HG03521 (cell line): Measurements from ENCODE around the gene DDX41.
"Not testable (repeated sequence)": the region's sequence is repeated elsewhere in the genome, so short reads cannot be mapped to it uniquely, and the experiment has no call there.

Experiments
- ATAC-seq: cut with Tn5 transposase; IDR thresholded peaks from one replicate; pipeline ENCODE4 v1.9.1; 2021; ENCODE audit warnings: mild to moderate bottlenecking, moderate library complexity; ENCODE audit not compliant: unreplicated experiment

Gene DDX41

DNA sequence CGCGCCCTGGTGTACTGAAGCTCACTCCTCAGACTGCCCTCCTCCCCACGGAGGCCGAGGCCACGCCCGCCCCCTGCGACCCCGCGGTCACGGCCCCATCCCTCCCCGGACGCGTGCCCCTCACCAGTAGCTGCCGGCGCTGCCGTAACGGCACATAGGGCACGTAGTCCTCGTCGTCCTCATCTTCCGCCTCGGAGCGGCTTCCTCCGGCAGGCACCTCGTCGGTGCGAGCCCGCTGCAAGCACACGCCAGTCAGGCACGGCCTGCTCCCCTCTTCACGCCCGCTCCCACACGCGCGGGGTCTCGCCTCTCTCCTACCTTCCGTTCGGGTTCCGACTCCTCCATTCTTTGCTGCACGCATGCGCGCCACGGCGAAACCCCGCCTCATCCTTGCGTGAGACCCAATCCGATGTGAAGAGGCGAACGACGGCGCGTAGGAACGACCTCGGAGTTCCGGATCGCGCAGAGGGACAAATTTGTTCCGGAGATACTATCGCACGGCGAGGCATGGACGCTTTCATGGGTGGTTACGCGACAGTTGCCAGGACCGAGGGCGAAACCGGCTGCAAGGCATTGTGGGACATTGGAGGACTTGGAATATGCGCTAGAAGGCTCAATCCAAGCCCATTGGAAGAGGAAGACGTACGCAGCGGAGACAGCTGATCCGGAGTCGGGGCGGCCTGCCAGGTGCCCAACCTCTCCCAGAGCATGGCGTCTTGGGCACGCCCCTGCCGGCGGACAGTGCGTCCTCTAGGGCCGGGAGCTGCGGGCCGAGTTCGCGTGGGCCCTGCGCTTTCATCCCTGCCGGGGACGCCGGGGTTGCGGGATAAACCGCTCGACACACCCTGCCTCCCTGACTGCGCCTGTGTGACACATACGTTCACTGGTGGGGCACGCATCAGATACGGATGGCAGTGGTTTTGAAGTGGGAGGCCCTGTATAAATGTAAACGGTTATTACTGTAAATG, at the start of gene DDX41:
TSS of gene DDX41 (minus strand) at position 361 of the 968 bp plus-strand sequence. CDS start at position 345, 16 bp downstream.
- ATAC-seq = peak; percentile 72

DNA sequence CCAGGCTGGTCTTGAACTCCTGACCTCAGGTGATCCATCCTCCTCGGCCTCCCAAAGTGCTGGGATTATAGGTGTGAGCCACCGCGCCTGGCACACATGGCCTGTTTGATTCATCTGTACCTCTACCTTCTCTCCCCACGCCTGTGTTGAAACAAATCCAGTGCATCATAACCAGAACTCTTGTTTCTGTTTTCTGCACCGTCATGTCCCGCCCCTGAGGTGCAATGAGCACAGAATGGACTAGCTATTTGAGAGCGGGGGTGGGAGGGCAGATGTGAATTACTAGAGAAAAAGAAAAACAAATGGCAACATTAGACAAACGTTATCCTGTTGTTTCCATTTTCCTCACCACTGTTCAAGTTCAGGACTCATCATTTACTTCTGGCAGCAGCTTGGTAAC, 48.3 kb upstream of the DDX41 start:
- no peak for ATAC-seq

DNA sequence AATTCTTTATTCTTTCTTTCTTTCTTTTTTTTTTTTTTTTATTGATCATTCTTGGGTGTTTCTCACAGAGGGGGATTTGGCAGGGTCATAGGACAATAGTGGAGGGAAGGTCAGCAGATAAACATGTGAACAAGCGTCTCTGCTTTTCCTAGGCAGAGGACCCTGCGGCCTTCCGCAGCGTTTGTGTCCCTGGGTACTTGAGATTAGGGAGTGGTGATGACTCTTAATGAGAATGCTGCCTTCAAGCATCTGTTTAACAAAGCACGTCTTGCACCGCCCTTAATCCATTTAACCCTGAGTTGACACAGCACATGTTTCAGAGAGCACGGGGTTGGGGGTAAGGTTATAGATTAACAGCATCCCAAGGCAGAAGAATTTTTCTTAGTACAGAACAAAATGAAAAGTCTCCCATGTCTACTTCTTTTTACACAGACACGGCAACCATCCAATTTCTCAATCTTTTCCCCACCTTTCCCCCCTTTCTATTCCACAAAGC, 42.7 kb upstream of the DDX41 start:
- ATAC-seq = not testable (repeated sequence)

DNA sequence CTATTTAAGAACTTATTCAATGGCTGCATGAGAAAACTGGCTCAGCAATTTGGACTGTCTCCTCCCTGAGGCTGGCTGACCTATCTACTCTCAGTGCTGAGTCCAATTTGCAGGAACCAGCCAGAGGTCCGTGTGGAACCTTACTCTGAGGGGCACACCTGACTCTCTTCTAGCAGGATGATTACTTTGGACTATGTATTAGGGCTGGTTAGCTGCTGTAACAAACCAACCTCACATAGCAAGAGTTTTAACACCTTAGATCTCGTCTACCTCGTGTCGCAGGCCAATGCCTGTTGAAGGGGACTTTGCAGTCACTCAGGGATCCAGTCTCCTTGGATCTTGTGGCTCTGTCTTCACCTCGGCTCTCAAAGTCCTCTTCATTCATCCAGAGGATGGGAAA, 41.0 kb upstream of the DDX41 start:
- no peak for ATAC-seq

DNA sequence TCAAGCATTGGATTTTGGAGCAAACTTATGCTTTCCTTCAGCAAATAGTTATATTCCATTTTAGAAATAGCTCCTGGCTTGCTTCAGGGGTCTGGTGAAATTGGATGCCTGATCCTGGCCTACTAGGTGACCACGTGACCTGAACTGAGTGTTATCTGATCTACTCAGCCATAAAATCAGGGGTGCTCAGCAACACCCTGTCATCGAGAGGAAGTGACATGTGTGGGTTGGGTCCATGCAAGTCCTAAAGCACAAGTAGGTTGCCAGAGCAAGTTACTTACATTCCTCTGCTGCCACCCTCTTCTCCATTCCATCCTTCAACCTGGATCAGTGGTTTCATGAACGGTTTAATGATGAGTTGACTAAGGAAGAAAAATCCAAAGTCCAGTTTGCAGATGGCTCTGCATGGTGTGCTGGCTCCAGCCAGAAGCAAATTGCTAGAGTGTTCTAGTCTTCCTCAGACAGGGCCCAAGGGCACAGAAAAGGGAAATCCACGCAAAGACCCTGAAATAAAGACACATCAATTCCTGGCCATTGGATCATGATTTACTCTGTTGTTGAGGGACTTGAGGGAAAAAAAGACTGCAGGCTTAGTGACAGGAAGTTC, 40.4 kb upstream of the DDX41 start:
- no peak for ATAC-seq

DNA sequence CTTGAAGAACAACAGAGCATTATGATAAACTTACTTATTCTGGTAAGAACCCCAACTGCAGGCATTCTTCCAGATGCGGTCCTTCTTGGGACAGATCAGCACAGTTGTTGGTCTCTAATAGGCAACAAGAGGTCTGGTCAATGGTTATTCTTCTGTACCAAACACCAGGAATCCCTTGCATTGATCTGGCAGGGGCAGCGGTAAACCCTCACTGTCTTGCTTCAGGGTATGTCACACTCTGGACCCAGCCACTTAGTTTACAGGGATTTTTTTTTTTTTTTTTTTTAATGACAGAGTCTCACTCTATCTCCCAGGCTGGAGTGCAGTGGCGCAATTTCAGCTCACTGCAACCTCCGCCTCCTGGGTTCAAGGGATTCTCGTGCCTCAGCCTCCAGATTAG, 38.9 kb upstream of the DDX41 start:
- ATAC-seq = no peak

DNA sequence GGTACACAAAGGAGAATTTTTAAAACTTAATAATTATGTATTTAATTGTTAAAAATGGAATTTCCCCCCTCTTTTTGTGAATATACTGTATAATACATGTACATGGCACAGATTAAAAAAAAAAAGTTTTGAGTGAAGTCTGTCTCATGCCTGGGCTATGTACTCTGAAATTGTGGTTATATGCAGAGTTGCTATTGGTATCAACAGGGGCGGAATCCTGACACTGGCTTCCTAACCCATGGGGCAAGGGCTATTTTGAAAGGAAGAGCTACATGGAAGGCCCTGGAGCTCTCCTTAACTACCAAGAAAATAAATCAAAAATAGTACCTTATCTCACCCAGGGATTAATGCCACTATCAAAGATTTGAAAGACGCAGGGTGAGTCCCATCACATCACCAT, 38.5 kb upstream of the DDX41 start:
- ATAC-seq = no peak

DNA sequence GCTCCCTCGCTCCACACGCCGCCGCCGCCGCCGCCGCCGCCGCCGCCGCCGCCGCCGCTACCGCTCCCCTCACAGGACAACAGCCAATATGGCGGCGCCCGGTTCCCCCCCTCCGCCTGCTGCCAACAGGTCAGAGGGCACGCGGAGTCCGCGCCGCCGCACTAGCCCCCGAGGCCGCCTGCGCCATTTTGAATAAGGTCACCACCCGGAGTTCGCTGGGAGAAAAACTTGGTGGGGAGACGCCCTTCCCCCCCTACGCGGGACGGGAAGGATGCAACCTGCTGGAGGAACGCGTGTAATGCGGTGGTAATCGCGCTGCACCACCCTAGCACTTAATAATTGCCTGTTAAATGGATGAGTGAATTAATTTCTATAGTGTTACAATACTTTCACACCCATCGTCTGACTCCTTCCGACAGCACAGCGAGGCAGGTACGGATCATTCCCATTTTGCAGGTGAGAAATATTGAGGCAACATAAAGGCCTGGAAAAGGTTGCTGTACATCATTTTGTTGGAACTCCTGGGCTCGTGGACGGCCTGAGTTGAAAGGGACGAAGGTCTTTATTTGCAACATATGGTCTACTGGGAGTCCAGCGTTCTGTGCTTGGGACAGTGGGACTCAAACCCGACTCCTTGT, 37.8 kb upstream of the DDX41 start, which contains the start of gene FAM193B:
TSS of gene FAM193B (minus strand) at position 90 of the 638 bp plus-strand sequence. CDS start 105 bp downstream, outside the sequence.
- ATAC-seq = peak; percentile 87

DNA sequence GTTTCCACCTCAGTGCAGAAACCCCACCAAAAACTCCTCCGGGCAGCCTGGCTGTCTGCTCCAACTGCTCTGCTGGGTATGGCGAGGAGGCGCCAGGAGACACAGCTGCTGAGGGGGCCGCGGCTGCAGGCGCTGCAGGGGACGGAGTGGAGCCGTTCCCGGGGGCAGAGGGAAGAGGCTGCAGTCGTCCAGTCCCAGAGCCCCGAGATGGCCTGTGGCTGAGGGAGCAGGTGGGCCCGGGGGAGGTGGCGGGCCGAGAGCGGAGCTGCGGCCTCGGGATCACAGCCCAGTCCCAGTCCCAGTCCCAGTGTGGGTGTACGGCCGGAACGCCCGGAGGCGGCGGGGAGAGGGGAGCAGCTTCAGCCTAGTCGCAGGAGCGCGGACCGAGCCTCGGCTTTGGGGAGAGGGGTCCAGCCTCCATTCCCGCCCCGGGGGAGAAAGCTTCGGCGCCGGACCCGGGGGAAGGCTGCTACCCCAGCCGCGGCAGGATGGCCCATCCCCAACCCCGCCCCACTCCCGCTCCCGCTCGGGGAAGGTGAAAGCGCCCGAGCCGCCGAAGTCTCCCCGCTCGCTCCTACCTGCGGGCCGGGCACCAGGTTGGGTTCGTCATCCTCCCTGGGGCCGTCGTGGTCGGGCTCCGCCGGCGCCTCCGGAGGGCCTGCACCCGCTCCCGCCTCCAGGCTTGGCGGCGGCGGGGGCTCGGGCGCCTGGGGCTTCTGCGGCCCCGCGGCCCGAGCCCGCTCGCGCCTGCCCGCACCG, 37.1 kb upstream of the DDX41 start:
- ATAC-seq = peak; percentile 23

DNA sequence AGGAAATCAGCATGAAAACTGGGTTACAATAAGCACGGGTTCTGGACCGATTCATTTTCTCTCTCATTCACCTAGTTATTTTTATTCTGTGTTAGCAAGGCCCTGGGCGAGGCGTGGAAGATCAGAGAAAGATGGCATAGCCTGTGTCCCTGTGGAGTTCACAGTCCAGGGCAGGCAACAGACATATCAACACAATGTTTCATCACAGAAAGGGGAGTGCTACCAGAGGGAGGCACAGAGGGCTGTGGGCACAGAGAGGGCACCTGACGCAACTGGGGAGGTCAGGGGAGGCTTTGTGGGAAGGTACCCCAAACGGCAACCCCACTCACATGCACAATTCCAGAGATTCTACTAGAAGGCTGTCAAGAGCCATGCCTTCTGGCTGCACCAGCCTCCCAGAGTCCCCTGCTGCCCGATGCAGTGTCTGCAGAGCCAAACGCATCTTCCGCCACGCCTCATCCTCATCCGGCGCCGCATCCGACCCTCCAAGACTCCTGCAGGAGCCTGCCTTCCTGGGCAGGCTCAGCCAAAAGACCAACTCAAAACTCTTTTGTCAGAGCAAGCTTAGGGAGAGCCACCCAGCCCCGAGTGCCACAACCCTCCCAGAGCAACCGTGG, 36.2 kb upstream of the DDX41 start:
- ATAC-seq = no peak

DNA sequence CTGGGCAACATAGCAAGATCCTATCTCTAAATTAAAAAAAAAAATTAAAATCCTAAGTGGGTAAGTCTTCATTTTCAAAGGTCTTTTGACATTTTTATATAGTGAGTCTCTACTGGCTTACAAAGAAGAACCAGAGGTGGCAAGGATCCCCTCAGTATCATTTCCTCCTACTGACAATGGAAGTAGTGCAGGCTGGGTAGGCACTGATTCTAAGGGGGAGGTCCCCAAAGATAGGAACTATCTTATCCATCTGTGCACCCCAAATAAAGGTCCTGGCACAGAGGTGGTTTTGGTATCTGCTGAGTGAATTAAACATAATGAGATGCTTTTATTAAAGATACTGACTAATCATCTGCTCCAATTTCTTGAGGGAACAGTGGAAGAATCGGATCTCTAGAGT, 33.4 kb upstream of the DDX41 start:
- no peak for ATAC-seq

DNA sequence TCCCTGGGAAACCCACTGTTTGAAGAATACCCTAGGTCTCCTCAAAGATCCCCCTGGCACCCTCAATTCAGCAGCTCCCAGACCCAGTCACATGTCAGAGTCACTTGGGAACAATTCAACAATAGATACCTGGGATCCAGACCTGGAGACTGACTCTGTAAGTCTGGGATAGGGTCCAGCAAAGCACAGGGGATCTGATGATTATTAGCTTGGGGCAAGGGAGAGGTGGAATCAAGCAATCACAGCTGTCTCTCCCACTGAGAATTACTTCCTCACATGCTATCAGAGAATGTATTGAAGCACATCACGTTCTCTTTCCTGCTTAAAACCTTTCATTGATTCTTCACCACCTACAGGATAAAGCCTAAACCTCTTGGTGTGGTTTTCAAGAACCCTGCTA, 31.7 kb upstream of the DDX41 start:
- no peak for ATAC-seq

DNA sequence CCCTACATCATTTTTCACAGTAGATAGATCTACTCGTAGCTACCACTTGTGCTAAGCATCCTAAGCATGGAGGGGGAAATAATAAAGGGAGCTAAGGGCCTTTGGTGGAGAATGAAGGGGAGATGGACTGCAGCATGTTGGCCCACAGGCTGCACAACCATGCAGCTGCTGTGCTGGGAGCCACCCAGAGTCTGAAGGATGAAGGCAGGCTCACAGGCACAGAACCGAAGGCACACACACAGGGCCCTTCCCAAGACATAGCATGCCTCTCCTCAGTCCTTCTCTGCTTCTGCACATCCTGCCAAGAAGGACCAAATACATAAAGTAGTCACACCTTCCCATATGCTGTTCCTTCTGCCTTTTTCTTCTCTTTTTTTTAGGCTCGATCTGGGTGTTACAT, 31.0 kb upstream of the DDX41 start:
- ATAC-seq = no peak

DNA sequence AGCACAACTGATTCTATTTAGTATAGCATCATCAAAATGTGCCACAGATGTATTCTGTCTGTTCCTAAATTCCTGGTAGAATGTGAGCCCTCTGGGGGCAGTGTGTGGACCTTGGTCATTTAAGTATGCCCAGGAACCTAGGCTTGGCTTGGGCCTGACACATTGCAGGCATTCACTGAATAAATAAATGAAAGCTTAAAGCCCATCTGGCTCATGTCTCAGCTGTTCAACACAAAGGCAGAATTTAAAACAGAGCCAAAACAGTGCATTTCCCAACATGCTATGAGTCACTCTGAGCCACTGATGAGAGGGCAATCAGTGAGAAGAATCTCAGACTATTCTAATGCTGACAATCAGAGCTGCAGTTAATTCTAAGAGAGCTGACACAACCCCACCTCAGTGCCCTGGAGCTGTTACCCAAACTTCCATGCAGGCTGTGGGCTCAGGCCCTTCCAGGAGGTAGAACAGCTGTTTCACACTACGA, 29.5 kb upstream of the DDX41 start:
- no peak for ATAC-seq

DNA sequence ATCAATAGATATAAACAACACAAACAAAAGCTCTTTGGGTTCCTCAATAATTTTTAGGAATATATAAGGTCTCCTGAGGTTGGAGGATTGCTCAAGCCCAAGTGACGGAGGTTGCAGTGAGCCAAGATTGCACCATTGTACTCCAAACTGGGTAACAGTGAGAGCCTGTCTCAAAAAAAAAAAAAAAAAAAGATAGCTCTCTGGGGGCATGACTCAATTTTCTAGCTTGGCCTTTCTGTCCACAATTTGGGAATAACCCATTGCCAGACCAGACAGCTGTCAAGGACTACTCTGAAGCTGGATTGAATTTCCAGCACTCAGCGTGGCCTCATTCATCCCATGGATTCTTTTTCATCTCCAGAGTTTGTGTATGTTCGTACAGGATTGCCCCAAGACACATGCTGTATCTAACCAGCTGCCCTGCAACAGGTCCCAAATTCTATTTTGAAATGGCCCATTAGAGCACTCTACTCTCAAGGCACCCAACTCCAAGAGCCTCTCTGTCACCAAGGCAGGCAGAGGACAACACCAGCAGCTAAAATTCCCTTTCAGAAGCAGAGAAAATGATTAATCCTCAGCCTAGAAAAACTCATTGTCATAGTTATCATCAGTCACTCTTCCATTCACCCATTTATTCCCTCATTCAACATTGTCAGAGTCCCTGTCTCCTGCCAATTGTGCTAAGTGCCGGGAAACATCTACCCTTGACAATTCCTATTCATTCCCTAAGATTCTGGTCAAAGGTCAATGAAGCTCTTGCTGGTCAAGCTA, 28.9 kb upstream of the DDX41 start:
- no peak for ATAC-seq

DNA sequence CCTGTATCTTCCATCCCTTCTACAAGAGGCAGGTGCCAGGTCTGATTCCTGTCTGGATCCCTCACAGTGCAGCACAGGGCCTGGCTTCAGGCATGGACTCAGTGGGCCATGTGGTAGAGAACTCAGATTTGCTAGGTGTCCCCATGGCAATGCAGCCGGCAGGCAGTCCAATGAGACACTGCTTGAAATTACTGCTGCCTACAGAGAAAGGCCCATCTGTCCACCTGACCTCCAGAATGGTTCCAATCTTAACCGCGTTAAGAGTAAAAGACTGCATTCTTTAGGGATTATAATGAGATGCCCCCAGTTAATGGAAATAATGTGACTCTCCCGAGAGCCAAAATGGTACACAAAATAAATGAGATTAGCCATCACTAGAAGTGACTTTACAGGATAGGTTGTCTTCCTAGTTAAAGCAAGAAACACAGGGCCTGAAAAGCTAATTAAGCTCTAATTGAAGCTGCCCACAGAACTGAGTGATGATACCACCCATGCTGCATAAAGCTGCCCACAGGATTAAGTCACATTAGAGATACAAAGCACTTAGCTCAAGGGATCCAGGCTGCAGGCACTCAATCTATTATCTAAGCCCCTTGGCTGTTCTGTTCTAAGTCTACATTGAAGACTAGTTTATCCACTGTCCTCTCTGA, 26.2 kb upstream of the DDX41 start:
- ATAC-seq = no peak

DNA sequence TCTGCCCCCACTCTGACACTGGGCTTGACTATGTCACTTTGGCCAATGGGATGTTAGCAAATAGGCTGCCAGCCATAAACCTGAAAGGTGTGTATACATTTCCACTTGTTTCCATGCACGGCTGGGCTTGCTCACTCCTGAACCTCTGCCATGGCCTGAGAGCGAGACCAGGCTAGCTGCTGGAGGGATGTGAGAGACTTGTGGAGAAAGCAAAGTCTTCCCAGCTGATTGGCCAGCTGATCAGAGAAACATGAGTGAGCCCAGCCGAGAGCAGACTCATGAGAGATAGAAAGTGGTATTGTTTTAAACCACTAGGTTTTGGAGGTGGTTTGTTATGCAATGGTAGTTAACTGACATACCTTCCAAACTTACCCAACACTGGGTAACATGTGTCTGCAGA, 23.7 kb upstream of the DDX41 start:
- ATAC-seq = no peak

DNA sequence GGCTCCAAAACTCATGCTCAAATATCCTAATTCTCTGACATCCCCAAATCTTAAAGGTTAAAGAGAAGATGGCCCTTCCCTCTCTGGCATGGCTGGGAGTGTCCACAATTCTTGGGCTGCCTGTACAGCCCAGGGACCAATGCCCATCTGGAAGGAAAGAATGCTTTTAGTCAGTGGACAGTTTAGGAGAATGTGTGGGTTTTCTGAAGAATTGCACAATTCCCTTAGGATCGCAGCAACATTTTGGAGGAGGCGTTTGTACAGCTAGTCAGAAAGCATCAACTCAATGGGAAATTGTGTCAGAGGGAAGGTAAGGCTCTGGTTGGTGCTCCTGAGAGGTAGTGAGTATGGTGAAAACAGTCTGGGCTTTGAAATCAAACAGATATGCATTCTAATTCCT, 22.6 kb upstream of the DDX41 start:
- no peak for ATAC-seq

DNA sequence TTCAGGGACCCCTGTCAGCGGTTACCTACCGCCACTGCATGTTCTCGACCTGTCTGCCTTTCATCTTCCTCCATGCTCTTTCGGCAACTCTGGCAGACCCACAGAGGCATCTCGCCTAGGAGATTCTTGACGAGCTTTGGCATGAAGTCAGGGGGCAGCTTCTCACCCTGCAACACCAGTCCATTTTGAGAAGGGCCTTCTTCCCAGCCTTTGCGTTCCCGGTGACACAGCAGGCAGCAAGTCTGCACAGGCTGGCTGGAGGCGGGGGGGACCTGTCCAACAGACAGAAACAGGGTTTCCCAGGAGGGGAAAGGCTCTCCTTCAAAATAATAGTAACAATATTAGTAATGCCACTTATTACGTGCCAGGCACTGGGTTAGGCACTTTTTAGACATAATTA, 22.1 kb upstream of the DDX41 start:
- no peak for ATAC-seq
